ENCODE data around the gene APRT.

APRT gene

GRCh38 chr16:88807626-88808453 lies 3.9 kb downstream of the APRT start:
- DNase-seq (ENCODE audit: low read depth in 2 of 2): no peak

DNA sequence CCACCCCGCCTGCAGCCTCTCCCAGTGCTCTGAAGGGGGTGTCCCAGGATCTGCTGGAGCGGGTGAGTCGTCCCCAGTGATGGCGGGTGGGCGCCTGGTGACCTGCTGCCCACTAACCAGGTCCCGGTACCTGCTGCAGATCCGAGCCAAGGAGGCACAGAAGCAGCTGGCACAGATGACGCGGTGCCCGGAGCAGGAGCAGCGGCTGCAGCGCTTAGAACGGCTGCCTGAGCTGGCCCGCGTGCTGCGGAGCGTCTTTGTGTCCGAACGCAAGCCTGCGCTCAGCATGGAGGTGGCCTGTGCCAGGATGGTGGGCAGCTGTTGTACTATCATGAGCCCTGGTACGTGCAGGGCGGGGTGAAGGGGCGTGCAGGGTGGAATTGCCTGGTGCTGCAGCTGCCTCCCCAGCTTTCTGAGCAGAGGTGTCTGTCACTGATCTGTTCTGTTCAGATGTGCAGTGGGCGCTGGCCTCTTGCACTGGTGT lies 4.5 kb downstream of the APRT start:
- DNase-seq (ENCODE audit: low read depth in 2 of 2): no peak

GRCh38 chr16:88806491-88807111 lies 5.1 kb downstream of the APRT start:
- DNase-seq (ENCODE audit: low read depth in 2 of 2): no peak

- DNase-seq (ENCODE audit: low read depth in 2 of 2): no peak
These were observed 5.8 kb downstream of the APRT start for GRCh38 chr16:88805887-88806393.

- no peak for DNase-seq (ENCODE audit: low read depth in 2 of 2)
These were observed 6.4 kb downstream of the APRT start for GRCh38 chr16:88805340-88805715.

DNA sequence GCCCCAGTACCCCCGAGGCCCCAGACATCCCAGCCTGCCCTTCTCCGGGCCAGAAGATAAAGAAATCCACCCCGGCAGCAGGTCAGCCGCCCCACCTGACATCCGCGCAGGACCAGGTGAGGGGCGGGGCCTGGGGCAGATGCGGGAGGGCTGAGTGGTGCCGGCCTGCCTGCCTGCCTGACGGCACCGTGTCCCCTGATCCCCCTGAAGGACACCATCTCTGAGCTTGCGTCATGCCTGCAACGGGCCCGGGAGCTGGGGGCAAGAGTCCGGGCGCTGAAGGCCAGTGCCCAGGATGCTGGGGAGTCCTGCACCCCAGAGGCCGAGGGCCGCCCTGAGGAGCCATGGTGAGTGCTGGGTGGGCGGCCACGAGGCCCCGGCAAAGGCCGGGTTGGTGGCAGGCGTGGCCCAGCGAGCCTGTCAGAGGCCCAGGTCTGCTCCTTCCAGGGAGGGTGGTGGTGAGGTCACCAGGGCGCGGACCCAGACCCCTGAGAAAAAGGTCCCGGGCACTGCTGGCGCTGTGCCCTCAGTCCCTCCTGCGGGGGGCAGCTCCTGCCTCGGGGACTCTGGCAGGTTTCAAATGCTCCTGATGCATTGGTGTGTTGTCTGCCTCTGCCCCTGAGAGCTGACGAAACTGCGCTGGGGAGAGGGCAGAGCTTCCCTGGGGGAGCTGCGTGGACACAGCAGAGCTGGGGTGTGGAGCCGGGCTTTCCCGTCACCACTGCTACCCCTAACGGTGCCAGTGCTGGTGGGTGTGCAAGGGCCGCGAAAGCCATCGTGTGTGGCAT lies 7.0 kb downstream of the APRT start:
- DNase-seq (ENCODE audit: low read depth in 2 of 2): no peak

GRCh38 chr16:88804173-88804551 lies 7.6 kb downstream of the APRT start:
- DNase-seq (ENCODE audit: low read depth in 2 of 2): no peak

- DNase-seq (ENCODE audit: low read depth in 2 of 2): peak; percentile 82 to 87
These were observed 8.3 kb downstream of the APRT start, which contains the start of gene CDT1 for GRCh38 chr16:88803264-88803987. Gene CDT1 (plus strand): TSS chr16:88803789. CDS start chr16:88803832, 43 bp downstream.

DNA sequence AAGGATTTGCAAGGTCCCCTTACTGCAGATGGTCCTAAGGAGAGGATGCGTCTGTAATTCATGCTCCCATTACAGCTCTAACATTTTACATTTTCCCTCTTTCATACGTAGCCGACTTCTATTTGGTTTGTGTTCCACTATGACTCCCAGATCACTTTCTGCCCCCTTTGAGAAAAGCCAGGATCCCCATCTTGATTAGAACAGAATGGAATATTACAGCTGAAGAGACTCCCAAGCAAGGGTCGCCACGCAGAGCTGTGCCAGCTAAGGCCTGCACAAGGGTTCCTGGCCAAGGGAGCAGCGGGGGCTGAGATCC lies 11.5 kb downstream of the APRT start:
- no peak for DNase-seq (ENCODE audit: low read depth in 2 of 2)

DNA sequence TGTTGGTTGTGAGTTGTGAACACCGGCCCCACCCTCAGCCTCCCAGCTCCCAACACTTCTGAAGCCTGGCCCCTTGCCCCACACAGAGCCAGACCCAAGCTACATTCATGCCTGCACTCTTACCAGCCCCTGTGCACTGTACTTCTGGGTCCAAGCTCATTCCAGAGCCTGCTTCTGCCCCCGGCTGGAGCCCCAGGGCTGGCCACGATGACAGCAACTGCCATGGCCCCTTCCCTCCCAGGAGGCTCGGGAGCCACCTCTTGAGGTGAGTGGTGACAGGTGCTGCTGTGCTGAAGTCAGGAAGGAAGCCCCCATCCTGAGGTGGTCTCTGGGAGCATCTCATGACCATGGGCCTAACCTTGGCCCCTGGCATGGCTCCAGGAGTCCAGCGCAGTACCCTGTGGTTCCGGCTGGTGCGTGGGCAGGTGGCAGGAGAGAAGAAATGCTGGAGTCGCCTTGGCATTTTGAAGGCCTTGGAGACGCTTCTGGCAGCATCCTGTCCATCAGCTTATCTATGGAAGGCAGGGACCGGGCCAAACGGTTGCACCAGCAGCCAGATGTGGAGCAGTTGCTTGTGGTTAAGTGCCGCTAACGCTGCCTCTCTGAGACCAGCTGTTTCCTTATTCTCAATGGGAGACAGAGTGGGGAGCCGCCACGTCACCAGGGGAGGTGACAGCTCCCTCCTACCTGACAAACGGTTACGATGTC lies 12.0 kb downstream of the APRT start:
- no peak for DNase-seq (ENCODE audit: low read depth in 2 of 2)

DNA sequence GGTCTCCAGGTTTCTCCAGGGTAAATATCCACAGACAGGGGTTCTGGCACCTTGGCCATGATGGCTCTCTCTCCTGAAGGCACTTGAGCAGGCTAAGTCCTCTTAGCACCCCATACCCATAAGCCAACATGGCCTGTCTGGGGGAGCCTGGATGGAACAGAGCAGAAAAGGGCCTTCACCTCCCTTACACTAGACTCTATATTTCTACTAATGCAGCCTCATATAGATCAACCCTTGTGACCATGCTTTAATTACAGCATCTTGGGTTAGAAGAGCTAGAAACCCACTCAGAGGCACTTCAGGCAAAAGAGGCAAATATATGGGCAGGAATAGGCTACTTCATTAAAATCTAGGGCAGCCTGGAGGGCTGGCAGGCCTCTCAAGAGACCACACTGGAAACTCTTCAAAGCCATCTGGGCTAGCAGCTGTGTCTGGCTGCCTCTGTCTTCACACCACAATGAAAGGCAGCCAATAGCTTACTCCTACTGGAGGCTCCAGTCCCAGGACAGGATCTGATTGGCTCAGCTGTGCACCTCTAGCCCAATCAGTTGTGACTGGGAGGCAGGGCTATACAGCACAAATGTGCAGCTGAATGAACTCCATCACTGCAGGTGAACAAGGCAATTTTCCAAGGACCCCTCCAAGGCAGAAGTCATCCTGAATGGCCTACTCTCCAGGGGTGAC lies 12.8 kb downstream of the APRT start:
- no peak for DNase-seq (ENCODE audit: low read depth in 2 of 2)

DNA sequence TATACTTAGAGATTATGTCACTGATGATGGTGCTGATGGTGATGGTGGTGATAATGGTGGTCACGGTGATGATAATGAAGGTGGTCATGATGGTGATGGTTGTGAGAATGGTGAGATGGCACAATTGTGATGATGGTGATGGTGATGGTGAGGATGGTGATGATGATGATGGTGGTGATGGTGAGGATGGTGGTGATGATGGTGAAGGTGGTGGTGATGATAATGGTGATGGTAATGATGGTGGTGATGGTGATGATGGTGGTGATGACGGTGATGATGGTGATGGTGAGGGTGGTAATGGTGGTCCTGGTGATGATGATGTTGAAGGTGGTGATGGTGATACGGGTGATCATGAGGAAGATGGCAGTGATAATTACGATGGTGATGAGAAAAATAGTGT lies 13.7 kb downstream of the APRT start:
- no peak for DNase-seq (ENCODE audit: low read depth in 2 of 2)

DNA sequence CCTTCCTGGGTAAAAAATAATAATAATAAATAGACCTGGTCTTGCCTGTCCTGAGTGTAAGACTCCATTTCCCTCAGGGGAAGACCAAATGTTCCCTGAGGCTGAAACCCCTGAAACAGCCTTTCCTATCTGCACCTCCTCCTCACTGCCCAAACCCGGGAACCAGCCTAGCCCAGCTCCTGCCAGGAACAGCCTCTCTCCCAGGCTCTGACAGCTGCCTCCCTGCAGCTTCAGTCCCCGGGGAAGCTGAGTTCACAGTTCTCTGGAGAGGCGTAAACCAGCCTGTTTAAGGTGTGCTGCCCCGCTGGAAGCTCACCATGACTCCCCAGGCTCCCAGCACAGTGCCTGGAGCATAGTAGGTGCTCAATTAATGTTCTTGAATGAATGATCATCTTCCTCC lies 15.4 kb downstream of the APRT start:
- no peak for DNase-seq (ENCODE audit: low read depth in 2 of 2)

- no peak for DNase-seq (ENCODE audit: low read depth in 2 of 2)
These were observed 18.3 kb downstream of the APRT start for GRCh38 chr16:88793251-88793954.

DNA sequence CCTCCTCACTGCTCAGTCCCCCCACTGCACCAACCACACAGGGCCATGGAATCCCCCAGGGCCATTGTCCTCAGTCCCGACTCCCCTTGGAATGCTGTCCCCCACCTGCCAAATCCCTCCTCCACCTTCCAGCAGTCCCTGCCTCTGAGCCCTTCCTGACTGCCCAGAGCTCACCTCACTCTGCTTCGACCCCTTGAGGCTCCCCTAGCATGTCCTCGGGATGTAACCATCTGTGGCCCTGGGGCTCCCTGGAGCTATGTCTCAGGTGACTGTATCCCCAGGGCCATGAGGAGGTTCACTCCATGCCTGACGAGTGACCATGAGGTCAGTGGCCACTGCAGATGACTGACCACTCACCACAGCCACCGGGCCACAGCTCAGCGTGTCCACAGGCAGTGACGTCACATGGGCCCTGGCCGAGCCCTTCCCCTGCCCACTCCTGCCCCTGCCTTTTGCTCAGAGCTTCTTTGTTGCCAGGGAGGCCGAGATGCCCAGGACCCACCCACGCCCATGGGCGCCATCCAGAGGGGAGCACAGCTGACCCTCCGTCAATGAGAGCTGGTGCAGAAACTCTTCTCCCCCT lies 19.0 kb downstream of the APRT start:
- no peak for DNase-seq (ENCODE audit: low read depth in 2 of 2)

DNA sequence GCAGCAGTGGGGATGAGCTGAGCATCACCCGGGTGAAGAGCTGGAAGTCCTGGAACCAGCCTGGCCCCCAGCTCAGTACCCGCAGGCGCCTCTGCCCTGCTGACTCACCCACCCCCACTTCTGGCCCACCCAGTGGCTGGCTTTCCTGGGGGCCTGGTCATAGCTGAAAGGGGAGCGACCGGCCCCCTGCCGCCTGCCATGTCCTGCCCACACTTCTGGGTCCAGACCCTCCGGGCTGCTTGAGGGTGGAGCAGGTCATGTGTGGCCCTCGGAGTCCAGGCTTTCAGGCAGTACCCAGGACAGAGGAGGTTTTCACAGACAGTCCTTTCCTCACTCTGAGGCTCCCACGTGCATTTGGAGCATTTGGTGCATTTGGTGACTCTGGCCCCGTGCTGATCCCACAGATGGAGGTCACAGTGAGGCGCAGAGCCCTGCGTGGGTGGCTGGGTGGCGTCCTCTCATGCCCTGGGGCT lies 19.6 kb downstream of the APRT start:
- no peak for DNase-seq (ENCODE audit: low read depth in 2 of 2)

DNA sequence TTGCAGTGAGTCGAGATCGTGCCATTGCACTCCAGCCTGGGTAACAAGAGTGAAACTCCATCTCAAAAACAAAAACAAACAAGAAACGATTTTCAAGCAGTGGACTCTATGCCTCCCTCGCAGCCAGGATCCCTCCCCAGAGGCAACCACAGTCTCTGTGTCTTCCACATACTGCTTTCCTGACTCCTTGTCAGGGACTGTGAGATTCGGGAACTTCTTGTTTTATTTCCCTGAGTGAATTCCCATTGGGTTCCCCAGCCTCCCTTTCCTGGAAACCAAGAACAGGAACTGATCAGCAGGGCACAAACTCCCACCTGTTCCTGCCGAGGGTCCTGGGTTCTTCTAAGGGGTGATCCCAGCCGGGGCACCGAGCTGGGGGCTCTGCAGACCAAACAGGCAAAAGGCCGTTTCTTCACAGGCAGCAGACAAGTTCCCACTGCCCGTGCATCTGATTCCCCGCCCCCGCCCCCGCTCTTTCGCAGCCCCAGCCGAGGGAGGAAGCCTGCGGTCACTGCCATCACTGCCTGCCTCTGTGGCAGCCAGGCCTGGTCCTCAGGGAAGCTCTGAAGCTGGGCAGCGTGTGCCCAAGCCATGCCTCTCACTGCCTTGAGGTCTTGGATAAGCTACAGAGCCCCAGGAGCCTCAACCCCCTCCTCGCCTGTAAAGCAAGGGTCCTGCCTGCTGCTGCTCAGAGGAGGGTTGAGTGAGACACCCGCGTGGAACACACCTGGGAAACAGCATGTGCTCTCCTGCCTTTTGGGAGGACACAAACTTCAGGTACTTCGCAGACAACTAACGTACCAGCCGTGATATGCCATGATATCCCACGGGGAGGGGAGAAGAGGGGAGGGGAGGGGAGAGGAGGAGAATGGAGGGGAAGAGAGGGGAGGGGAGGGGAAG lies 21.2 kb downstream of the APRT start:
- DNase-seq (ENCODE audit: low read depth in 2 of 2): peak in 1 of 2 donors; percentile 47

DNA sequence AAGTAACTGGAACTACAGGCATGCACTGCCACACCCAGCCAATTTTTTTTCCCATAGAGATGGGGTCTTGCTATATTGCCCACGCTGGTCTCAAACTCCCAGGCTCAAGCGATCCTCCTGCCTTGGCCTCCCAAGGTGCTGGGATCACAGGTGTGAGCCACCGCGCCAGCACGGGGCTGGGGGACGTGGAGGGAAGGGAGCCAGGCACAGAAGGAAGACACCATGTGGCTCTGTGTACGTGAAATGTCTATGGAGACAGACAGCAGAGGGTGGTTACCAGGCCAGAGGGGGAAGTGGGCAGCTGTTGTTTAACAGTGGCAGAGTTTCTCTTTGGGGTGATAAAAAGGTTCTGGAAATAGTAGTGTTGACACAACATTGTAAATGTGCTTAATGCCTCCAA lies 22.1 kb downstream of the APRT start:
- DNase-seq (ENCODE audit: low read depth in 2 of 2): no peak
